Neural progenitor cell (in vitro differentiated cells): ENCODE measurements around the gene MRPL23.

Experiments used
- EZH2phosphoT487 ChIP-seq: fragments of 200-600 bp; sonication (generic); IDR thresholded peaks from 2 replicates; pipeline ENCODE4 v1.6.1; 2017; ENCODE audit warnings: antibody characterized with exemption
- TF ChIP-seq, protein P1 (sequence below): fragments of 200-600 bp; sonication (generic); IDR thresholded peaks from 2 replicates; pipeline ENCODE4 v1.5.1; 2017; ENCODE audit warnings: antibody characterized with exemption, mild to moderate bottlenecking

GRCh38 chr11:1931341-1932104 lies 15.6 kb upstream of the MRPL23 start:
- TF ChIP-seq, protein P1, sequence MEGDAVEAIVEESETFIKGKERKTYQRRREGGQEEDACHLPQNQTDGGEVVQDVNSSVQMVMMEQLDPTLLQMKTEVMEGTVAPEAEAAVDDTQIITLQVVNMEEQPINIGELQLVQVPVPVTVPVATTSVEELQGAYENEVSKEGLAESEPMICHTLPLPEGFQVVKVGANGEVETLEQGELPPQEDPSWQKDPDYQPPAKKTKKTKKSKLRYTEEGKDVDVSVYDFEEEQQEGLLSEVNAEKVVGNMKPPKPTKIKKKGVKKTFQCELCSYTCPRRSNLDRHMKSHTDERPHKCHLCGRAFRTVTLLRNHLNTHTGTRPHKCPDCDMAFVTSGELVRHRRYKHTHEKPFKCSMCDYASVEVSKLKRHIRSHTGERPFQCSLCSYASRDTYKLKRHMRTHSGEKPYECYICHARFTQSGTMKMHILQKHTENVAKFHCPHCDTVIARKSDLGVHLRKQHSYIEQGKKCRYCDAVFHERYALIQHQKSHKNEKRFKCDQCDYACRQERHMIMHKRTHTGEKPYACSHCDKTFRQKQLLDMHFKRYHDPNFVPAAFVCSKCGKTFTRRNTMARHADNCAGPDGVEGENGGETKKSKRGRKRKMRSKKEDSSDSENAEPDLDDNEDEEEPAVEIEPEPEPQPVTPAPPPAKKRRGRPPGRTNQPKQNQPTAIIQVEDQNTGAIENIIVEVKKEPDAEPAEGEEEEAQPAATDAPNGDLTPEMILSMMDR: no peak
- TF ChIP-seq EZH2phosphoT487: no peak
